Measurements from ENCODE around the gene UGT2B17.

UGT2B17 gene

GRCh38 chr4:68597482-68597881, 21.4 kb upstream of the UGT2B17 start:
- Histone ChIP-seq H4K20me1 (ENCODE audit: low read depth, low read length) (no peaks in the 10 kb centered on the region), H3K9ac (ENCODE audit: low read length) (no peak overlapping the region), H3K4me3 (ENCODE audit: insufficient read depth, low read length, poor library complexity, severe bottlenecking) (no peak overlapping the region), H3F3A (ENCODE audit: insufficient read depth) (no peaks in the 10 kb centered on the region), H3K27ac (ENCODE audit: low read depth, low read length) (no peak overlapping the region), H3K9me2 (replicated peaks; ENCODE audit: insufficient read depth, low read length) (no peaks in the 10 kb centered on the region), H3K36me3 (ENCODE audit: low read length) (no peaks in the 10 kb centered on the region), H2AFZ (ENCODE audit: low read depth, low read length, severe bottlenecking) (no peak overlapping the region), H3K79me2 (ENCODE audit: insufficient read depth, low read length) (no peaks in the 10 kb centered on the region), H3K4me2 (ENCODE audit: low read depth, low read length, poor library complexity, severe bottlenecking) (no peak overlapping the region), H3K27me3 (ENCODE audit: low read length) (no peaks in the 10 kb centered on the region), H3K9me3 (ENCODE audit: insufficient read depth, low read length) (no peaks in the 10 kb centered on the region)
- TF ChIP-seq CTCF (IDR thresholded peaks at IDR 0.05; ENCODE audit: insufficient read depth, low read length, poor library complexity, severe bottlenecking) (no peak), EZH2phosphoT487 (conservative IDR thresholded peaks at IDR 0.05; ENCODE audit: low read length) (no peak)

- Histone ChIP-seq H2AFZ (ENCODE audit: low read depth, low read length, severe bottlenecking) (no peak overlapping the region), H3K9me2 (replicated peaks; ENCODE audit: insufficient read depth, low read length) (no peaks in the 10 kb centered on the region), H3K4me2 (ENCODE audit: low read depth, low read length, poor library complexity, severe bottlenecking) (no peak overlapping the region), H3F3A (ENCODE audit: insufficient read depth) (no peaks in the 10 kb centered on the region), H3K4me3 (ENCODE audit: insufficient read depth, low read length, poor library complexity, severe bottlenecking) (no peak overlapping the region), H3K36me3 (ENCODE audit: low read length) (no peaks in the 10 kb centered on the region), H3K9ac (ENCODE audit: low read length) (no peak overlapping the region), H3K27me3 (ENCODE audit: low read length) (no peaks in the 10 kb centered on the region), H4K20me1 (ENCODE audit: low read depth, low read length) (no peaks in the 10 kb centered on the region), H3K79me2 (ENCODE audit: insufficient read depth, low read length) (no peaks in the 10 kb centered on the region), H3K27ac (ENCODE audit: low read depth, low read length) (no peak overlapping the region), H3K9me3 (ENCODE audit: insufficient read depth, low read length) (no peaks in the 10 kb centered on the region)
- TF ChIP-seq CTCF (IDR thresholded peaks at IDR 0.05; ENCODE audit: insufficient read depth, low read length, poor library complexity, severe bottlenecking) (no peak), EZH2phosphoT487 (conservative IDR thresholded peaks at IDR 0.05; ENCODE audit: low read length) (no peak)
These were observed 18.6 kb upstream of the UGT2B17 start for GRCh38 chr4:68594678-68595077.

GRCh38 chr4:68593112-68593511, 17.0 kb upstream of the UGT2B17 start:
- H3K36me3 ChIP-seq (ENCODE audit: low read length) = no peaks in the 10 kb centered on the region
- no peaks in the 10 kb centered on the region for H4K20me1 ChIP-seq (ENCODE audit: low read depth, low read length)
- no peaks in the 10 kb centered on the region for H3K79me2 ChIP-seq (ENCODE audit: insufficient read depth, low read length)
- no peak overlapping the region for H3K27ac ChIP-seq (ENCODE audit: low read depth, low read length)
- H3K9me2 ChIP-seq (replicated peaks; ENCODE audit: insufficient read depth, low read length) = no peaks in the 10 kb centered on the region
- H3K27me3 ChIP-seq (ENCODE audit: low read length) = no peaks in the 10 kb centered on the region
- H3K9me3 ChIP-seq (ENCODE audit: insufficient read depth, low read length) = no peaks in the 10 kb centered on the region
- no peaks in the 10 kb centered on the region for H3F3A ChIP-seq (ENCODE audit: insufficient read depth)
- no peak for TF ChIP-seq CTCF (IDR thresholded peaks at IDR 0.05; ENCODE audit: insufficient read depth, low read length, poor library complexity, severe bottlenecking)
- no peak for TF ChIP-seq EZH2phosphoT487 (conservative IDR thresholded peaks at IDR 0.05; ENCODE audit: low read length)
- no peak overlapping the region for H3K9ac ChIP-seq (ENCODE audit: low read length)
- H2AFZ ChIP-seq (ENCODE audit: low read depth, low read length, severe bottlenecking) = no peak overlapping the region
- H3K4me3 ChIP-seq (ENCODE audit: insufficient read depth, low read length, poor library complexity, severe bottlenecking) = no peak overlapping the region
- no peak overlapping the region for H3K4me2 ChIP-seq (ENCODE audit: low read depth, low read length, poor library complexity, severe bottlenecking)

All from SU-DHL-6 (cell line).